GM21447 (cell line): Measurements from ENCODE around the gene LMX1A.

Source experiments
- ATAC-seq: cut with Tn5 transposase; IDR thresholded peaks from one replicate; pipeline ENCODE4 v1.9.1; 2021; ENCODE audit not compliant: unreplicated experiment

The LMX1A gene

GRCh38 chr1:165169729-165170128, 186.8 kb downstream of the LMX1A start:
- ATAC-seq, result no peak

DNA sequence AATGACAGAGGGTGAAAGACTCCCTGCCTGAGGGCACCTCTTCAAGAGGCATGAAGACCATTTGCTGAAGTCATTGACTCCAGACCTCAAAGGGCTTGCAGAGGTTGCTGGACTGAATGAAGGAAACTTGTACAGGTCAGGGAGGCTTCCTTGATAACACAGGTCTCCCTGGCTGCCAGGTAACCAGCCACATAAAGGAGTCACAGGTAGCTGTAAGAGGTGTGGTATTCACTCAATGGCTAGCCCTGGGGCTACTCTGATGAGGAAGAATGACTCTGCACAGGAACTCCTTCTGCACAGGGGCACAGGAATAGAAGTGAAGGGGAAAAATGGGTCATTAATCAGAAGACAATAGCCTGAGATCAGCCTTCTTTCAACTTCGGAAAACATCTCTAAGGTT, 187.5 kb downstream of the LMX1A start:
- no peak for ATAC-seq

DNA sequence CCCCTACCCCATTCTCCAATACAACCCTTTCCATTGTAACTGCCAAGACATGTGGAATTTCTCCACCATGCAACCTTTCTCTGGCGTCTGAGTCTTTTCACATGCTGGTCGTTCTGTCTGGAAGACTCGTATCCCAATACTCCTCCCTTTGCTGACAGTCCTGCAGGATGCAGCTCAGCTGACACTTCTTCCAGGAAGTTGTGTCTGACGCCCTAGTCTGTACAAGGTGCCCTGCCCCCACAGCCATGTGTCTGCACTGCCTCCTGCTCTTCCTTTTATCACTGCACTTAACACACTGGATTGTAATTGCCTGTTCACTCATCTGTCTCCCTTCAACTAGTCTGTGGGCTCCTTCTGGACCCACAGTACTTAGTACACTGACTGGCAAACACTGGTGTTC, 188.0 kb downstream of the LMX1A start:
- ATAC-seq, result no peak

DNA sequence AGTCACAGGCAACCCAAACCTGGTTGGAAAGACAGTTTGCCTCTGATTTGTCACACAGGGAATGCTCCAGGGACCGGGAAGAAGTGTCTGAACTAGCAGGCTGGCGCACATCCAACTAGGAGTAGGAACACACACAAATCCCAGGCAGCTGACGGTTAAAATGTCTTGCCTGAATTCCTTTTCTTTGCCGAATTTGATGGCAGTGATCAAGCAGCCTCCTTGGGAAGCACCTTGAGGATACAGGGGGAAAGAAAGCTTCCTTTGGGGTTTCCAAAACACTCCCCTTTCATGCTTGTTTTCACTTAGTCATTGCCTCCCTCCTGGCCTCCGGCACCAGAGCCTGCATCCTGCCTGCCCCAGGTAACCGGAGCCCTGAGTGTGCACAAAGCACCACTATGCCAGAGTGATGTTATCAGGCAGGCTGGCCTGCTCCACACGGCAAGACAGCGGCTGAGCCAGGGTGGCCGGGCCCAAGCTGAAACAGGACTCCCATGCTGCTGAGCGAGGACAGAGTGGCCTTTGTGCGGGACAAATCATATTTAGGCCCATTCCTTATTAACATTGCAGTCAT, 193.8 kb downstream of the LMX1A start:
- no peak for ATAC-seq

DNA sequence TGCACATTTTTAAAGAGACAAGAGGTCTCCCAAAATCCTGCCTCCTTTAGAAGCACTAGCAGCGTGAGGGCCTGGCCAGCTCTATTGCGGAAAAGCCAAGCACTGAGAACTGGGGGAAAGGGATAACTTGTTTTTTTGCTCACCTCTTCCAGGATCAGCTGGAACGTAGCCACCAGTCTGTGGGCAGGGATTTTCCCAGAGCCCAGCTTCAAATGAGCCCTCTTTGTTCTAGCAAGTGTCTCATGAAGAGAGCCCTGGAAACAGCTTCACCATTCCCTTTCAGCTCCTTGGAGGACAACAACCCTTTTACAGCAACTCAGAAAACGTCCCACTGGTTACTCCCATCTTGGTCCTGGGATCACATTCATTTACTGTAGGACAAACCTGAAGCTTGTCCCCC, 195.4 kb downstream of the LMX1A start:
- ATAC-seq, result no peak

DNA sequence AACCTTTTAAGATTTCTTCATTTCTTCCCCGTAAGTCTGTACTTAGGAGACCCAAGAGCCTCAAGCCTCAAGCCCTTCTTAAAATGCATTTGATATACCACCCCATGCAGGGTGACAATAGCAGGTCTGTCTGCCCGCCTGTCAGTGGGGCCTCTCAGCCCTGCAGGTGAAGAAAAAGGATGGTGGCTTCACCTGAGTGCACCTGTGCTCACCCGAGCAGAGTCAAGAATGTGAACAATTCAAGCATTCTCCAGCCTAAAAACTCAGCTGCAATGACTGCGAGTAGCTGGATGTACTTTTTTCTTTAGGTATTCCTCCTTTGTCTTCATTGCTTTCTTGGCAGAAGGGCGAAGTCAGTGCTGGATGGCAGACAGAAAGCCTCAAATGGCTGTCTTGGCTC, 203.3 kb downstream of the LMX1A start:
- ATAC-seq, result no peak

DNA sequence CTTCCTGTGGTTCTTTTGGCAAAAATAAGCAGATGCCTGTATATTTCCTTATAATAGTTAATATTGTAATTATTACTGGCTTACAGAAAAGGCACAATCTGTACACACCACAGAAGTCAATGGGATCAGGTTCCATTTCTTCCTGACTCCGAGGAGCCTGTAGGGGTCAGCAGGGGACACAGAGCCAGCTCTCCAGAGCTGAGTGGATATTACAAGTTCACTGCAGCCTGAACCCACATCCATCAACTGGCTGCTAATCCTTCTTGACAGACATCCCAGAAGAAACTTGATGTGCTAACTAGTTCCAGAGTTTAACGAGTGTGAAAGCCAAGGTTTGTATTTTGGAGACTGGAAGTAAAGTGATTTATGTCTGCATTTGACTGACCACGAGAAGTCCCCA, 203.8 kb downstream of the LMX1A start:
- no peak for ATAC-seq

- no peak for ATAC-seq
These were observed 204.4 kb downstream of the LMX1A start for GRCh38 chr1:165152109-165152508.
